Astrocyte of the hippocampus (primary cell): ENCODE results near the gene HYAL2.
"Not testable (repeated sequence)": the region's sequence is repeated elsewhere in the genome, so short reads cannot be mapped to it uniquely, and the experiment has no call there.

Experiments used
- DNase-seq: peaks from one replicate; pipeline ENCODE4 v3.0.0; 2011; ENCODE audit warnings: low read depth, low spot score

HYAL2 gene

DNA sequence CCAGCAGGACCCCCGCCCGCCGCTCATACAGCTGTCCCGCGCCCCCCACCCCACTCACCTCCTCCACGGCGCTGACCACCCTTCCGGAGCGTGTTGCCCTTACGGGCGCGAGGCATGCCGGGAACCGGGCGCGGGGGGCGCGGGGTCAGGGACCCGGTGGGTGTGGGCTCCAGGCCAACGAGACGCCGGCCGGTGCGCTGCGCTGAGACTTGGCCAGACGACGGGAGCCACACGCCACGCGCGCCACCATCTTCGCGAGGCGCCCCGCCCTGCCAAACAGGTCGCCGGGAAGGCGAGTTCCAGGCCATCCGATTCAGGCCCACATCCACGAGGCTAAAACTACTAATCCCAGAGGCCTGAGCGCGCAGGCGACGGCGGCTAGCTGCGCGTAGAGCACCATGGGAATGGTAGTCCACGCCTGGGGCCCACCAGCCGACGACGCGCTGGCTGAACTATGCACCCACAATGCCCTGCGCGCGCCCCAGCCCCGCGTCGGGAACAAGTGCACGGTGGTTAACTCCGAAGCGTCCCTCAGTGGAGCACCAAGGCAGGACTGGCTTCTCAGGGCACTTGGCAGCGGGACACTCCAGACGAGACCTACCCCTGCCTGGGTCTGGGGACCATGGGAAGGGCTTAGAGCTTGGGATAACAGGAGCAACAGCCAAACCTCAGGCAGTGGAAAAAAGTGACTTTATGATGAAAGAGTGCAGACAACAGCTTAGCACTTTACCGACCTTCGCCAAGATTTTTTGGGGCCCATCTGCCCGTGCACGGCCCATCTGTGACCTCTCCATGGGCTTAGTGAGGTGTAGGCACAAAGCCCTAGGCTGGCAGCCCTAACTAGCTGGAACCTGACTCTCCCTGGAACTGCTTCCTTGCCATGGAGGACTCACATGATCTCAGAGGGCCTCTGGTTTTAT is 30.1 kb downstream of the HYAL2 start, which contains the start of gene IFRD2:
Gene IFRD2 (minus strand): TSS at position 271 of the 920 bp plus-strand sequence. CDS start 155 bp downstream, at position 116.
- peak; percentile 99 for DNase-seq

DNA sequence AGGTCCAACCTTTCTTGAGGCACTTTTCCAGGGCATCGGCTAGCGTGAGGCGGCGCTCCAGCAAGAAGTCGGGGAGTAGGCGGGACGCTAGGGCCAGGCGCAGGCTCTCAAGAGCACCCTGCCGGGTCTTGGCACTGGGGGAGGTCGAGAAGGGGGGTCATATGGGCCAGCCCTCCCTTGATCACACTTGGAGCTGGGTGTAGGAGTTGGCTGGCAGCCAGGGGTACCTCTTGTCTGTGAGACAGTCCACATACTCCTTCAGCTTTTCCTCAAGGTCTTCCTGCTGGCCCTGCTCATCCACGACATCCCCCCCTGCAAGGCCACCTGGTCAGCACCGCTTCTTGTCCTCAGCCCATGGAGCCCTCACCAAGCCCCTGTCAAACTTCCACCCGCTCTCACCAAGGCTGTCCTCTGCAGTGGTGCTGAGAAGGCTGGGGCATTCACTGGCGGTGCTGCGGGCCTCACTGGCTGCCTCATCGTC is 32.3 kb downstream of the HYAL2 start:
- no peak for DNase-seq

DNA sequence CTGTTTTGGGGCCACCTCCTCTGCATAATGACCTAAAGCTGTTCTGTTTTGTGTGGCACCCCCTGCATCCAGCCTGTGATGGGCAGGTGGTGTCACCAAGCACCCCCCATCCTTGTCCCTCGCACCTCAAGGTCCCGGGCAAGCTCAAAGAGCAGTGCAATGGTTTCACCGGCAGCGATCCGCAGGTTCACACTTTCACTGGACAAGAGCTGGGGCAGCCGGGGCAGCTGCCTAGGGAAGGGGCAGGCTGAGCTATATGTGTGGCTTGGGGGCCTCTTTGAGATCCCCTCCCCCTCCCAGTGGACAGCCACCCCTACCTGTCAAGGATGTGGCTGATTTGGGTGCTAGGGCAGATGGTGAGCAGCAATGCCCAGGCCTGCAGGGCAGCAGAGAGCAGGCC is 33.4 kb downstream of the HYAL2 start:
- no peak for DNase-seq

DNA sequence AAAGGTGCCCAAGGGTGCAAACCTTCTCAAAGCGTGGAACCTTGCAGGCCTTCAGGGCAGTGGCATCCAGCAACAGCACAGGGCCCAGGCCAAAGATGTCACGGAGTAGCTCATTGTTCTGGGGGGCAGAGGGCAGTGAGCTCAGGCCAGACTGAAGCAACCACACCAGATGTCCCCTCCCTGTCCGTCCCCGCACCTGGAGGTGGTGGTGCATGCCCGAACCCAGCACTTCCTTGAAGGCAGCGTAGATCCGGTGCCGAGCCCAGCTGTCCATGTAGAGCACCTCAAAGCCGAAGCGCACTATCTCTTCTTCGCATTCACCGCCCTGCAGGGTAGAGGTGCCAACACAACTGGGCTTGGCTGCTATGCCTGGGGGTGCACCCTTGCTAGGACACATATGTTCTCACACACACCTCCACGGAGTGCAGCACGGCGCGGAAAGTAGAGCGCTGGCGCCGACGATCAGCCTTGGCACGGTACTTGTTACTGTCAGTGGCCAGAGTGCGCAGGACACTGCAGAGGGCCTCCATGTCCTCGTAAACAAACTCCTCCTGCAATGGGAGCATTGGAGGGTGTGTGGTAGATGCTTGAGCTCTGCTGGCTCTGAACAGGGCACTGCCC is 34.0 kb downstream of the HYAL2 start:
- DNase-seq: no peak

DNA sequence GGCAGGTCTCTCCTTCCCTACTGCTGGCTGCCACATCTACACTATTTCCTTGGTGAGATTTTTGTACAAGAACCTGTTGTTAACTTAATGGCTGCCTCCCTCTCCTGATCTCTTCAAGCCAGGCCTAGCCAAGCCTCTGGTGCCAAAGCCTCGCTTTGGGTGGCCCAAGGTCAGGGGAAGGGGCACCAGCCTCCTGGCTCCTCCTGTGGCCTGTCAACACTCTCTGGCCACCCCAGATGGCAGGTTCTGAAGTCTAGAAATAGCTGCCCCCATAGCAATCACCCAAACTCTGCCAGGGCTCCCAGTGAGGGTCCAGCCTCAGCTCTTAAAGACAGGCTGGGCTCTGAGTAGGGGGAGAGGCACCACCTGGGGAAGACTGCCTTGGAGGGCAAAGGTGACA is 35.3 kb downstream of the HYAL2 start:
- DNase-seq: no peak

DNA sequence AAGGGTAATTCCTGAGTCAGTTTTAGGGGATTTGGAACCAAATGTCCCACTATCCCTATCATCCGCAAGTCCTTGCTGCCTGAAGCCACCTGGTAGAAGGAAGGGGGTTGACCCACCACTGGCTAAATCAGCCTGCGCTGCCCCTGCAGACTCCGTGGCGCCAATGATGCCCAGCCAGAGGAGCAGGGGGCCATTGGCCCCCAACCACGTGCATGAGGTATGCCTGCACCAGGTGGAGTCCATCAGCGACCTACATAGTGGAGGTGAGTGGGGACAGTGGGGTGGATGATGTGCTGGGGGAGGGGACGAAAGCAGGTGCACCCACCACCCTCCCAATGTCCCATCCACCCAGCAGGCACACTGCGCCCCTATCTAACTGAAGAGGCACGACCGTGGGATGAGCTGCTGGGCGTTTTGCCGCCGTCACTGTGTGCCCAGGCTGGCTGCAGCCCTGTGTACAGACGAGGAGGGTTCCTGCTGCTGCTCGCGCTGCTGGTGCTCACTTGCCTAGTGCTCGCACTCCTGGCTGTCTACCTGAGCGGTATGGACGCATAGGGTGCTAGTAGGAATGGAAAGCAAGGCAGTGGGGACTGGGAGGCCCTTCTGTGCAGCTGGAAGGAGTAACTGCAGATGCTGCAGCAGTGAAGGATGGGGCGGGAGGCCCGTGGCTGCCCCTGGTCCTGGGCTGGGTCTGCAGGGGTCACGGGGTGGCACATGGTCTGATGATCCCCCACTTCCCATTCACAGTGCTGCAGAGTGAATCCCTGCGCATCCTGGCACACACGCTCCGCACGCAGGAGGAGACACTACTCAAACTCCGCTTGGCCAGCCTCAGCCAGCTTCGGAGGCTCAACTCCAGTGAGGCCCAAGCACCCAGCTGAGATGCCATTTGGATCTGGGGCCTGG is 36.0 kb downstream of the HYAL2 start:
- no peak for DNase-seq

DNA sequence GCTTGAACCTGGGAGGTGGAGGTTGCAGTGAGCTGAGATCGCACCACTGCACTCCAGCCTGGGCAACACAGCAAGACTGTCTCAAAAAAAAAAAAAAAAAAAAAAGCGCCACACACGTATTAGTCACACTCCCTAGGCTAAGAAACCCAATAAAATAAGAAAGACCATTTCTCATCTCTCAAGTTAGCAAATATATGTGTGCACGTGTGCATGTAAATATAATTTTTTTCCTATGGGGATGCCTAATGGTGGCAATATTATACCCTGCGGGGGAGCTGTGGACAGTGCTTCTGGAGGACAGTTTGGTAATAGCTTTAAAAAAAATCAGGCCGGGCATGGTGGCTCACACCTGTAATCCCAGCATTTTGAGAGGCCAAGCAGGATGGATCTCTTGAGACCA is 38.4 kb downstream of the HYAL2 start:
- not testable (repeated sequence) for DNase-seq

DNA sequence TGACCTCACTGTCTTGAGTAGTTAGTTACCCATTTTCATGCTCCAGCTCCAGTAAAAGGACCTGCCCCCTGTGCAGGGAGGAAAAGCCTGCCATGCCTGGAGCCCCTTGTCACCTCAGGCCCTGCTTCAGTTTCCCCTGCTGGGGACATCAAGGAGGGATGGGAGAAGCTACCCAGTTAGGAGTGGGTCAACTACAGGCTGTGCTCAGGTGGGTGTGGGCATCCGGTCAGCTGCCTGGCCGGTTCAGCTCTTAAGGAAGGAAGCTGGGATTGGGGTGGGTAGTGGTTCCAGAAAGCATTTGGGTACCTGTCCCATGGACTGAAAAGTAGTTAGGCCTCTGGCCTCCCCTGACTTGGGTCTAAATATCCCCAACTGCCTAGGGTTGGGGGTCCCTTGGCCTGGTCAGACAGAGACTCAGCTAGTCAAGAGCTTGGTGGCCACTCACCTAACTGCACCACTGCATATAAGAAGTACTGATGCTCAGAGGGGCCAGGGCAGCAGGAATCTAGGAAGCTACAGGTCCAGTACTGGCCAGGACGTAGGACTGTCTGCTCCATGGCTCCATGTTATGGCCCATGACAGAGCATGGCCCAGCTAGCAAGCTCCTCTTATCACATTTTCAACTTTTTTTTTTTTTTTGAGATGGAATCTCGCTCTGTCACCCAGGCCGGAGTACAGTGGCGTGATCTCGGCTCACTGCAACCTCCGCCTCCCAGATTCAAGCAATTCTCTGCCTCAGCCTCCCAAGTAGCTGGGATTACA is 43.1 kb downstream of the HYAL2 start:
- no peak for DNase-seq

DNA sequence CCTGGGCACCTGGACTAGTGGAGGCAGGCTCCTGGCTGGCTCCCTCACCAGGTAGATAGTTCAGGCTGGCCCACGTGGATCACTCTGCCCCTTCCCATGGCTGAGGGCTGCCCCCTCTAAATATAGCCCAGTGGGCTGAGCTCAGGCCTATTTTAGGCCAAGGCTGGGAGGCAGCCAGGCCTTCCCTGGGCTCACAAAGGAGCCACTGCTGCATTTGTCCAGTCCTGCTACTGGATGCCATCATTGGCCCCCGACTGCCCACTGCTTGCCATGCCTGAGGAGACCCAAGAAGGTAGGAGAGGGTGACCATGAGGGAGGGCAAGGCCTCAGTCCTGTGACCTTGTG is 43.7 kb downstream of the HYAL2 start, which contains the start of gene LSMEM2:
Gene LSMEM2 (plus strand): TSS at position 208 of the 345 bp plus-strand sequence. CDS start 27 bp downstream, at position 235.
- no peak for DNase-seq

DNA sequence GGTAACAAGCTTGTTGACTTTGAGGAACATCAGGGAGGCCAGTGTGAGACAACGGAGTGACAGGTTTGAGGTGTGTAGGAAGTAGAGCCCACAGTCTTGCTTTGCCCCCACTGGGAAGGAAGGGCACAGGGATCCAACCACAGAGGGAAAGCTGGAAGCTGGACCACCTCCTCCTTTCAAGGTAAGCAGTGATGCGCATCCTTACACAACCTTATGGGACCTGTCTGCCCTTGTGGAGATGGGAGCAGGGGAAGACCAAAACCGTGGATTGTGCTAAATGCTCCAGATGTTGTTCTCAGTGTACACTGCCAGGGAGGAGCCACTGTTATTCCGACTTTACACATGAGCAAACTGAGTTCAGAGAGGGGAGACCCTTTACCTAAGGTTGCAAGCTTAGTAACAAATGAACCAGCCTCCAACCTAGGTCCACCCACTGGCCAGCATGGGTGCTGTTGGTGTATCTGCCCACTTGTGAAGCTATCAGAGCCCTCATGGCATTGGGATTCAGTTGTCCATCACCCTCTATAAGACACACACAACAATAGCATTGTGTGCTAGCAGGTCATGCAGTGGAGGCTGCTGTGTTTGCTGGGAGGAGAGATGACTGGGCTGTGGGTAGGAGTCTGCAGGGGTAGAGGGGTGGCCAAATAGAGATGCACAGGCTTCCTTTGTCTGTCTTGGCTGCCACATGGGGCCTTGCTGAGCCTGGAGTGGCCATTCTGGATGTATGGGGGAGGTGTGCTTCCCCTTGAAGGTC is 44.2 kb downstream of the HYAL2 start:
- no peak for DNase-seq

DNA sequence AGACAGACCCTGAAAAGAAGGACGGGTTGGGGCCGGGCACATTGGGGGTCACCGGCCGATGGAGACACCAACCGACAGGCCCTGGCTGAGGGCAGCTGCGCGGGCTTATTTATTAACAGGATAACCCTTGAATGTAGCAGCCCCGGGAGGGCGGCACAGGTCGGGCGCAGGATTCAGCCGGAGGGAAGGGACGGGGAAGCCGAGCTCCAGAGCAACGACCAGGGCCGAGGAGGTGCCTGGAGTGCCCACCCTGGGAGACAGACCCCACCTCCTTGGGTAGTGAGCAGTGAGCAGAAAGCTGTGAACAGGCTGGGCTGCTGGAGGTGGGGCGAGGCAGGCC is 45.8 kb downstream of the HYAL2 start:
- no peak for DNase-seq

DNA sequence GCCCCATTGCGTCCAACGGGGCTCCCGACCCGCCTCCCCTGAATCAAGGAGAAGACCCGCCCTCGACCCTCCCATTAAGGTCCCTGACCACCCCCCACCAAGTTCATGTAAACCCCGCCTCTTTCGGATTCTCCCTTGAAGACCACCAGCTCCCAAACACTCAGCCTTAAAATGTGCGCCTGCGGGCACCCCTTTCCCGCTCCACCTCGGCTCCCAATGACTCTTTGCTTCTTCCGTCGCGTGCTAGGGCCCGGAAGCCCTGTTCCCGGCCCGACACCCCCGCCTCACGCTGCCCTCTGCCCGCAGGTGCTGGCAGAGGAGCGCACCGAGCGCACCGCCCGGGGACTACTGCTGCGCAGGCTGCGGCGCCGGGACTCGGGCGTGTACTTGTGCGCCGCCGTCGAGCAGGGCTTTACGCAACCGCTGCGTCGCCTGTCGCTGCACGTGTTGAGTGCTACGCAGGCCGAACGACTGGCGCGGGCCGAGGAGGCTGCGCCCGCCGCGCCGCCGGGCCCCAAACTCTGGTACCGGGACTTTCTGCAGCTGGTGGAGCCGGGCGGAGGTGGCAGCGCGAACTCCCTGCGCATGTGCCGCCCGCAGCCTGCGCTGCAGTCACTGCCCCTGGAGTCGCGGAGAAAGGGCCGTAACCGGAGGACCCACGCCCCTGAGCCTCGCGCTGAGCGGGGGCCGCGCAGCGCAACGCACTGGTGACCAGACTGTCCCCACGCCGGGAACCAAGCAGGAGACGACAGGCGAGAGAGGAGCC is 46.4 kb downstream of the HYAL2 start:
- no peak for DNase-seq

DNA sequence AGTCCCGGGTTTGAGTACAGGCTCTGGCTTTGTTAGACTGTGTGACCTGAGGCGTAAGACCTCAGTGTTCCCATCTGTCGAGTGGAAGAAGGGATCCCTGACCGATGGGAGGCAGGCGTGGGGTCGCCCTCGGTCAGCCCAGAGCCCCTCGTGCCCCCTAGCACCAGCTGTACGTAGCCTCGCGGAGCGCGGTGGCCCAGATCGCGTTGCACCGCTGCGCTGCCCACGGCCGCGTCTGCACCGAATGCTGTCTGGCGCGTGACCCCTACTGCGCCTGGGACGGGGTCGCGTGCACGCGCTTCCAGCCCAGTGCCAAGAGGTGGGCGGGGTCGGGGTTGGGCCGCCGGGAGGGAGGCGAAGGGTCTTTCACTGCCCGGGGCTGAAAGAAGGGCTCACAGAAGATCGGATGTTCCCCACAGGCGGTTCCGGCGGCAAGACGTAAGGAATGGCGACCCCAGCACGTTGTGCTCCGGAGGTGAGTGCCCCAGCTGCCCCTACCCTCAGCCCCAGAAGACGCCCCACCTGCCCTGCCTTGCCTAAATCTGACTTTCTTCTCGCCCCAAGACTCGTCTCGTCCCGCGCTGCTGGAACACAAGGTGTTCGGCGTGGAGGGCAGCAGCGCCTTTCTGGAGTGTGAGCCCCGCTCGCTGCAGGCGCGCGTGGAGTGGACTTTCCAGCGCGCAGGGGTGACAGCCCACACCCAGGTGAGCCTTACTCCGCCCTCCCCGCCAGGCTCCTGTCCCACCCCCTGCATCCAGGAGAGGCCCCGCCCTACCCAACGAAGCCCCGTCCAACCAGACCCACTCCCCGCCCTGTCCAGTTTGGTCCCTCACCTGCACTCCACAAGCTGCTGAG is 47.2 kb downstream of the HYAL2 start:
- no peak for DNase-seq

DNA sequence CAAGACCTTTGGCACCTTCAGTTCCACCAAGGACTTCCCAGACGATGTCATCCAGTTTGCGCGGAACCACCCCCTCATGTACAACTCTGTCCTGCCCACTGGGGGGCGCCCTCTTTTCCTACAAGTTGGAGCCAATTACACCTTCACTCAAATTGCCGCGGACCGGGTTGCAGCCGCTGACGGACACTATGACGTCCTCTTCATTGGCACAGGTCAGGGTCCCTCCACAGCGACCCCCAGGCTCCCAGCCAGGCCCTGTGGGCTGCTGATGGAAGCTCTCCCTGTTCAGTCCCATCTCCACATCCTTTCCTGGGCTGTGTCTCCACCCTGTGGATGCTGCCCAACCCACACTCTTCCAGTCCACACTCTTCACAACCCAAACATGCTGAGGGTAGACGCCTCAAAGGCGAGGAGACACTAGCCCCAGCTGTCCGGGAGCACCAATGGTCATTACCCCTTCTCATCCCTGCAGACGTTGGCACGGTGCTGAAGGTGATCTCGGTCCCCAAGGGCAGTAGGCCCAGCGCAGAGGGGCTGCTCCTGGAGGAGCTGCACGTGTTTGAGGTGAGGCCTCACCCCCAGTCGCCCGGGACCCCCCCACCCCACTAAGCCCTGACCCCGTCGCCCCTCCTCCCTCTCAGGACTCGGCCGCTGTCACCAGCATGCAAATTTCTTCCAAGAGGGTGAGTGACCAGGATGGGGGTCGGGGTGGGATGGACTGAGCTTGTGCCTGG is 48.0 kb downstream of the HYAL2 start:
- DNase-seq: peak; percentile 66

DNA sequence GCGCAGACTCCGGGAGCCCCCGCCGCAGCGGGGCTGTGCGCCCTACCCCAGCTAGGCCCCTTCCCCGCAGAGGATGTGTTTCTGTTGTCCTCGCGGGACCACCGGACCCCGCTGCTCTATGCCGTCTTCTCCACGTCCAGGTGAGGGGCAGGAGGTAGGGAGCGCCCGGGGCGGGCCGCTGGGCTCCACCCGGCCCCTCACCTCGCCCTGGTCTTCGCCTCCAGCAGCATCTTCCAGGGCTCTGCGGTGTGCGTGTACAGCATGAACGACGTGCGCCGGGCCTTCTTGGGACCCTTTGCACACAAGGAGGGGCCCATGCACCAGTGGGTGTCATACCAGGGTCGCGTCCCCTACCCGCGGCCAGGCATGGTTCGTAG is 48.9 kb downstream of the HYAL2 start:
- no peak for DNase-seq

DNA sequence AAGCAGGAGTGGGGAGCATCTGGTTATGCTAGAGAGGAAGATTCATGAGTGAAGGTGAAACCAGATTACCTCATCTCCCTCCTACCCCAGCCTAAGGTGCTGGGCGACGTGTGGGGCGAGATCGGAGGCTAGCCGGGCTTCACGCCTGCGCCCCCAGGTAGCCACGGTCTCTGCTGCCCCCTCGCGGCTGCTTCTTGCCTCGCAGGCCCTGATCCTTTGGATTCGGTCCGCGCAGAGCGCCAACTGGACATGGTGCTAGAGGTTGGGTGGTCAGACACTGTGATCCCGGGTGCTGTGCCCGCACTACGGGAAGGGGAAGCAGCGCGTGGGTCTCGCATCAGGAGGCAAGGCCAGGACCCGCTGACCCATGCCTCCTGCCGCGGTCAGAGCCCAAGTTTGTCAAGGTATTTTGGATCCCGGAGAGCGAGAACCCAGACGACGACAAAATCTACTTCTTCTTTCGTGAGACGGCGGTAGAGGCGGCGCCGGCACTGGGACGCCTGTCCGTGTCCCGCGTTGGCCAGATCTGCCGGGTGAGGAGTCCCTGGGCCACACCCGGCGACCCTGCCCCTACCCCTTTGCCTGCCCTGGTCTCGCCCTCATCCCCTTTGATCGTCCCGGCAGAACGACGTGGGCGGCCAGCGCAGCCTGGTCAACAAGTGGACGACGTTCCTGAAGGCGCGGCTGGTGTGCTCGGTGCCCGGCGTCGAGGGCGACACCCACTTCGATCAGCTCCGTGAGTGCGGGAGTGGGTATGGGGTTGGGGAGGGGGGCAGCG is 49.4 kb downstream of the HYAL2 start:
- DNase-seq: peak; percentile 91

DNA sequence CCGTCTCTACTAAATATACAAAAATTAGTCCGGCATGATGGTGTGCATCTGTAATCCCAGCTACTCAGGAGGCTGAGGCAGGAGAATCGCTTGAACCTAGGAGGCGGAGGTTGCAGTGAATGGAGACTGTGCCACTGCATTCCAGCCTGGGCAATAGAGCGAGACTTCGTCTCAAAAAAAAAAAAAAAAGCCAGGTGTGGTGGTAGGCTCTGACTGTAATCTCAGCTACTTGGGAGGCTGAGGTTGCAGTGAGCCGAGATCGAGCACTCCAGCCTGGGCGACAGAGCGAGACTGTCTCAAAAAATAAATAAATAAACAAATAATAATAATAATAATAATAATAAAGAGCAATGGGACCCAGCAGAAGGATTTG is 50.0 kb downstream of the HYAL2 start:
- DNase-seq: not testable (repeated sequence)
